Left renal pelvis (tissue), 4 donors: ENCODE results near the gene TM7SF3. TPM values are rescaled to one million over a fixed set of nuclear protein-coding genes. Genes with fewer than 3 reads are reported as not detected.
"Not testable (repeated sequence)": the region's sequence is repeated elsewhere in the genome, so short reads cannot be mapped to it uniquely, and the experiment has no call there.

Experiments
- DNase-seq, 4 donors: peaks; one replicate each; pipeline ENCODE4 v3.0.0-alpha.2; 2013; ENCODE audit warnings: low read depth in 4 of 4, low spot score in 3 of 4
- polyA plus RNA-seq, 4 donors: library from polyadenylated mRNA; unstranded; fragments of 120-200 nt; gene quantifications; one replicate each; pipeline ENCODE4 v1.2.1, GENCODE V29; 2013; ENCODE audit not compliant: insufficient read length in 4 of 4

The TM7SF3 gene
- polyA plus RNA-seq, 4 donors: 53.7 to 96.8 (median 86.4) TPM

DNA sequence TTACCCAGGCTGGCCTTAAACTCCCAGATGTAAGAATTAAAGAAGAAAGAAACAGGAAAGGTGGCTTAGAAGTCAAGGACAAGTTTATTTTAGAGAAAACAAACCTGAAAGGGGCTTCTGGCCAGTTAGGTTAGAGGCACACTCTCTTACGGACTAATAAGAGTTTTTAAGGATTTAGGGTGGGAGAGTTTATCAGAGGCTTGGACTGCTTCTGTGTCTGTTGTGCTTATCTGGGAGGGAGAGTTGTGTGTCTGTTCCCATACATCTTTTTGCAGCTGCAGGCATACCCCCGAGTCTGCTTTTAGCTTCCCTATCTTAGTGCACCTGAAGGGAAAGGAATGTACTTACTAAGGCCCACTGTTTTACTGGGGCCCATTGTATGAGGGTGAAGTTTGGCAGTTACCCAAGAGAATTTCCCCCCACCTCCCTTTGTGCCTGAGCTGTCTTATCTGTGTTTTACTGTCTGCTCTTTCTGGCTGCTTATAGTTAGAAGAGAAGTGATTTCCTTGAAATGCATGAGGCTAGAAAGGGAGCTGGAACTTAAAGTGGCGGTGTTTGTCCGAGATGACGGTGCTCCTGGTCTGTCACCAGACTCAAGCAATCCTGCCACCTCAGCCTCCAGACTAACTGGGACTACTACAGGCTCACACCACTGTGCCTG, 3.1 kb upstream of the TM7SF3 start:
- not testable (repeated sequence) for DNase-seq

DNA sequence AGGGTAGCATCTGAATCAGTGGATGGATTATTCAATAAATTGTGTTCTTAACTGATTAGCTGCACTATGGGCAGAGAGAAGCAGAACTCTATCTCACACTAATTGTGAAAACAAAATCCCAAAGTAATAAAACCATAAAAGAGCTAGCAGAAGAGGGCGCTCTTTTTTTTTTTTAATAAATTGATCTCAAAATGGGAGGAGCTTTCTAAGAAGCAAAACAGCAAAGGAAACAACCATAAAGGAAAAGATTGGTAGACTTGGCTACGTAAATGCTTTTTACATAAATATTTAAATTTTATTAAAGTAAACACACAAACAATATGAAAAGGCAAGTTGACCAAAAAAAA, 1.5 kb upstream of the TM7SF3 start:
- no peak for DNase-seq

DNA sequence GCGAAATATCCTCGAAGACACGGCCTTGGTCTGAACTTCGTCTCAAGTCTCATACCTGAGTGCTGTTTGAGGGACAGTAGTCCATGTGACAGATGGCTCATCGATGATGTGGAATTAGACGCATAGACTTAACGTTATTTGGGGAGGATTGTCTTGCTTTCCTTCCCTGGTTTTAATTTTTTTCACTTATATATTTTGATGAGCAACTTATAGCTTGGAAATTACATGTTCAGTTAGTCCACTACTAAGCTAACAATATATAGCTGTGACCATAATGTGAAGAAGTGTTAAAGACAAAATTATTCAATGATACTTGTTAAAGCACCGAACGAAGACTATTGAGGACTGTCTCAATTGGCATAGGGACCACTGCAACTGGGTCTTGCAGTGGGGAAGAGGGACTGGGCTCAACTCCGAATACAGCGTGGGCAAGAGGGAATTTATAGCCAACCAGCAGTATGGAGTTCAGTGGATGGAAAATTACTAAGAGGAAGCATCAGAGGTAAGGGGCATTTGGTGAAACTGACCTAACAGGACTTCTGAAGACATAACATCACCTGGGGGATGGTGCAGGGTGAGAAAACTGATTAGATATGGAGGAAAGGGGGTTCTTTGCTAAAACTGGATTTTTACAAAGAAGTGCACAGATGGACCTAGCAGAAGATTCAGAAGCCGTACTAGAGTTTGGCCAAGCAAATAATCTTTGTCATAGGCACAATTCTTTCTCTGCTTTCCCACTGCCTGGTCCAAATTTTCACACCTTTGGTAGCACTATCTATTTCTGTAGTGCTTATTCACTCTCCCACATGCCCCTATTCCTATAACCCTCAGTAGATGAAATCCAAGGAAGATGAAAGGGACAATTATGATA, 910 bp upstream of the TM7SF3 start:
- no peak for DNase-seq

DNA sequence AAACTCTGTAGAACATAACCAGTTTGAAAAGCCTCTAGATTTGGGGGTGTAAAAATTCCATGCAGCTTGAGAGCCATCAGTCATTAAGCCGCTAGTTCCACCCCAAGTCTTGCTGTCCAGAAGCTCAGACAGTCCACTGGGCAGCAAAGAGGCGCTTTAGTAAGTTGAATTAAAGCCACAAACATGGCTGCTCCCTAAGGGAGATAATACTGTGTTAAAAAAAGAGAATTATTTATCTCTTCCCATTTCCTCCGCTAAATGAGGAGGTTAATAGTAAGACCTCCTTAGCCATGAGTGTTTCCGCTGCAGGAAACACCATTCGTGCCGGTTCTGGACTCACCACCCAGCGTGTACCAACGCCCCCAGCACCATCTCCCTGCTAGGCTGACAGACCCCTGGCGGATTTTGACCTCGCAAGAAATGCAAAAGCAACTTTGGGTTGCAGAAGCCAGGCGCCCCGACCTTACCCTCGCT, 536 bp downstream of the TM7SF3 start:
- peak in 1 of 4 donors; percentile 8 for DNase-seq

- DNase-seq: no peak
These were observed 1.3 kb downstream of the TM7SF3 start for GRCh38 chr12:27012982-27013255.

GRCh38 chr12:27012239-27012981, 1.8 kb downstream of the TM7SF3 start:
- DNase-seq: no peak

DNA sequence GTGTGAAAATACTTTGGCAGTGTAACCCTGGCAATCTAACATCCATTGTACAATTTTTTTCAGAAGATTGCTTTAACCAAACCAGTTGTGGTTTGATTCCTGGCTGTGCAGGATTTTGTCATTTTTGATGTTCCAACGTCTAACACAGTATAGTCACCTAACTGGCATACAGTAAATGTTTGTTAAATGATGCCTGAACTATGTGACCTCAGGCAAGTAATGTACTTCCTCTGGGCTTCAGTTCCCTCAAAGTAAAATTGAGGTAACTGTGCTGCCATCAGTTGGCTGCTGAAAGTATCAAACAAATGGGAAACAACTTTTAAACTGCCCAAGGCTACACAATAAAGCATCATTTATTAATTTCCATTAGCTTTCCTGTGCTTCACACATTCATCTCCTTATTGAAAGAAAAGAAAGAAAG, 4.3 kb downstream of the TM7SF3 start:
- DNase-seq: no peak

DNA sequence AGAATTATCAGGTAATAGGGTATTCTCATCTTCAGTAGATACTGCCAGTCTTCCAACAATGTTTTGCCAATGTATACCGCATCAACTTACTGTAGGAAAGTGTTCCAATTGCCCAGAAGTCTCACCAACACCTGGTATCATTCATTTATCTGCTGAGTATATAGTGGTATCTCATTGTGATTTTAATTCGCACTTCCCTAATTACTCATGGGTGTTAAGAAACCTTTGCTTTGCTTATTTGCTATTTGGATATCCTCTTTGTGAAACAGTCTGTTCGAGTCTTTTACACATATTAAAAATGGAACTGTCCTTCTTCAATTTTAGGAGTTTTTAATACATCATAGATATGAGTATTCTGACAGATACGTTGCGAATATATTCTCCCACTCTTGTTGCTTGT, 6.1 kb downstream of the TM7SF3 start:
- no peak for DNase-seq

DNA sequence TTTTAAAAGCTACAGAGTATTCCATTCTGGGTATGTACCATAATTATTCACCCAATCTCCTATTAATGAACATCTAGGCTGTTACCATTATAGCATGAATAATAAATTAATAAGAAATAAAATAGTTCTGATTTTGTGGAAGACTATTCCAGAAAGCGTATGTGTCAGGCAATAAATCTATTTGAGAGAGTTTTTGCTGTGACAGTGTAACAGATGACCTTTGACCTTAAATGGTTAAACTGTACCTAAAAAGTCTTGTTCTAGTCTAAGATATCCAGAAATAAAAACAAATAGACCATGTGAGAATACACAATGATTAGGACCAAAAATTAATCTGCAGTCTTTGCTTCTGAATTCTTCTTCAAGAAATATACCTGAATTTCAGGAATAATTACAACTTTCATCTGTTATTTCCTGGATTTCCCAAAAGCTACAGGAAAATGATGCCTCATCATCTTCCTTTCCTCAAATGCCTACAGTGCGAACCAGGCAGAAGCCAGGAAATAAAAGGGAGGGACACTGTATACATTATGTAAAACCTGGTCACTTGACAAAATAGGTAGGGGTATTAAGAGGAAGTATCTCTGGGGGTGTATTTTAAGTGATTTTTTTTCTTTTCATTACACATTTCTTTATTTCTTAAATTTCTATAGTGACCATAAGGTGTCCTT, 7.3 kb downstream of the TM7SF3 start:
- DNase-seq: no peak

DNA sequence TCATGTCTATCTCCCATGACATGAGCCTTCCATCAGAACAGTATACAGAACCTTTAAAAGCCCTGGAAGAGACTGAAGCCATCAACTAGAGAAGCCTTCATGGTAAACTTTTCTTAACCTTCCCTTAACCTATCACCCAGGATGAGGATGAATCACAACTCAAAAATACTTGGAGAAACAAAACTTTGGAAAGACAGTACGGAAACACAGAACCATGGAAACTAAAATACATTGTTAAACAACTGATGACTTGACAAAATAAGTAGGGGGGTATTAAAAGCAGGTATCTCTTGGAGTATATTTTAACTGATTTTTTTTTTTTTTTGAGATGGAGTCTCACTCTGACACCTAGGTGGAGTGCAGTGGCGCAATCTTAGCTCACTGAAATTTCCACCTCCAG, 8.7 kb downstream of the TM7SF3 start:
- no peak for DNase-seq

GRCh38 chr12:27003421-27004381, 10.5 kb downstream of the TM7SF3 start:
- no peak for DNase-seq

DNA sequence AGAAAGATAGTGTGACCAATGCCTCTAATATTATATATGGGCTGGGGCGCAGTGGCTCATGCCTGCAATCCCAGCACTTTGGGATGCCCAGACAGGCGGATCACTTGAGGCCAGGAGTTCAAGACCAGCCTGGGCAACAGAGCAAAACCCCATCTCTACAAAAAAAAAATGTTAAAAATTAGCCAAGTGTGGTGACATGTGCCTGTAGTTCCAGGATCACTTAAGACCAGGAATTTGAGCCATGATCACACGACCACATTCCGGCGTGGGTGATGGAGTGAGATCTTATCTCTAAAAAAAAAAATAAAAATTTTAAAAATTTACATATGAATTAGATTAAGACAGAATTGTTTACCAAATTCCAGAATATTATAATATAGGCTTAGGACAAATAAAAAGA, 12.0 kb downstream of the TM7SF3 start:
- DNase-seq: no peak

DNA sequence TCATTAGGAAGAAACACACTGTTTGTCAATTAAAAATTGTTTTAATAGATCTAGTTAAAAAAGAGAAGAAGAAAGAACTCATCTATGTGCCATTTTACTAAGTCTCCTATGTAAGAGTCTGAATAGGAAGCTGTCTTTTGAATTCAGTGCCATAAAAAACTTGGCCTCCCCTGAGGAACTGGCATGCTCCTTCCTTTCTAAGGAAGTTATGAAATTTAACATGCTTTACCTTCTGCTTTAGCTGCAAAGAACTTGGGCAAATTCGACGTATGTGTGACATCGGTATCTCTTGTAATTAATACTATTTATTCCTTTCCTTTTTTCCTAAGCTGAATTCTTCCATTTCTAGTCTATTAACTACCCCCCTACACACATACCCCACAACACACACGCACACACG, 12.5 kb downstream of the TM7SF3 start:
- no peak for DNase-seq

- DNase-seq: no peak
These were observed 13.2 kb downstream of the TM7SF3 start for GRCh38 chr12:27000961-27001360.

- DNase-seq: no peak
These were observed 17.2 kb downstream of the TM7SF3 start for GRCh38 chr12:26997003-26997402.

- no peak for DNase-seq
These were observed 18.5 kb downstream of the TM7SF3 start for GRCh38 chr12:26995706-26996105.

DNA sequence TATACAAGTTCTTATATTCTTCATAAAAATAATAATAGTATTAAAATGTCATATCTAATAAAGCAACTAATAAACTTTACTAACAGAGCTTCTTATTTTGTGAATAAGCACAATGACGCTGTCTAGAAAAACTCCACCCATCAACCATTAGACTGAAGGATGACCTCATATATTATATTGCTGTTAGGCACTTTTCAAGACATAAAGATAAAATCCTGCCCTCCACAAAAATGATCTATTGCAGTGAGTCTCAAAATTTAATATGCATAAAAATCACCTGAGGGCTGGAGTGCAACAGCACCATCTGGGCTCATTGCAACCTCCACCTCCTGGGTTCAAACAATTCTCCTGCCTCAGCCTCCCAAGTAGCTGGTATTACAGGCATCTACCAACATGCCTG, 20.1 kb downstream of the TM7SF3 start:
- DNase-seq: no peak

GRCh38 chr12:26991826-26992225, 22.4 kb downstream of the TM7SF3 start:
- no peak for DNase-seq

DNA sequence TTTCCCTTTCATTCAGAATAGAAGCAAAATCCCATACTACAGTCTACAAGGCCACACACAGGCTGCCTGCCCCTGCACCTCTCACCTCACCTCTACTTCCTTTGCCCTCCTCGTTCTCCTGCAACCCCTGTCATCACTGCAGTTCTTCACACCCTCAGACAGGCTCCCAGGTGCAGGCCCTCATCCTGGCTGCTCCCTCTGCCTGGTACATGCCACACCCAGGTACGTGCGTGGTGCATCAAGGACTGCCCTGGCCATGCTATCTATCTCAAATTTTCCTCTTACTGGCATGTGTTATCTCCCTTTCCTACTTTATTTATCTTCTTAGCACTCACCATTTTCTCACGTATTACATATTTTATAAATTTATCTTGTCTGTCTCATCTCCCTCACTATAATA, 24.3 kb downstream of the TM7SF3 start:
- no peak for DNase-seq

DNA sequence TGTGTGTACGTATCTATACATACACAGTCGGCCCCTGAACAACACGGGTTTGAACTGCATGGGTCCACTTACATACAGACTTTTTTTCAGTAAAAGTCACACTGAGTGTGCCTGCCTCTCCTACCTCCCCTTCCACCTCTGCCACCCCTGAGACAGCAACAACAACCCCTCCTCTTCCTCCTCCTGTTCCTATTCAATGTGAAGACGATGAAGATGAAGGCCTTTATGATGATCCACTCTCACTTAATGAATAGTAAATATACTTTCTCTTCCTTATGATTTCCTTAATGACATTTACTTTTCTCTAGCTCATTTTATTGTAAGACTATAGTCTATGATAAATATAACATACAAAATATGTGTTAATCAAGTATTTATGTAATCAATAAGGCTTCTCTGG, 25.5 kb downstream of the TM7SF3 start:
- no peak for DNase-seq
